ENCODE measurements around the gene GPR152. TPM values are rescaled to one million over a fixed set of nuclear protein-coding genes. Genes with fewer than 3 reads are reported as not detected.

Gene GPR152
- polyA plus RNA-seq, 10 donors = not detected

Other genes starting within 250 kb of the GPR152 start
- 10 to 100 TPM; 42.2 to 62.2 (median 49.7) TPM for gene GRK2, start 186.3 kb downstream of the GPR152 start, polyA plus RNA-seq (ENCODE audit: insufficient read length in 10 of 10)
- 10 to 100 TPM; 17.3 to 37.9 (median 25.9) TPM for gene ANKRD13D, start 163.4 kb downstream of the GPR152 start, polyA plus RNA-seq (ENCODE audit: insufficient read length in 10 of 10)
- gene SSH3, start 149.2 kb downstream of the GPR152 start, polyA plus RNA-seq (ENCODE audit: insufficient read length in 10 of 10) = 10 to 100 TPM; 11.6 to 19.0 (median 14.6) TPM
- gene POLD4, start 99.2 kb downstream of the GPR152 start, polyA plus RNA-seq (ENCODE audit: insufficient read length in 10 of 10) = 10 to 100 TPM; 19.2 to 33.1 (median 25.3) TPM
- 1 to 10 TPM; 1.7 to 3.8 (median 2.4) TPM for gene CLCF1, start 79.1 kb downstream of the GPR152 start, polyA plus RNA-seq (ENCODE audit: insufficient read length in 10 of 10)
- gene RAD9A, start 60.7 kb downstream of the GPR152 start, polyA plus RNA-seq (ENCODE audit: insufficient read length in 10 of 10) = 10 to 100 TPM in 3 of 10 donors, 1 to 10 TPM in 7; 7.7 to 13.4 (median 8.5) TPM
- 100 to 1,000 TPM in 8 of 10 donors, 10 to 100 TPM in 2; 95.8 to 132 (median 119) TPM for gene PPP1CA, start 50.9 kb downstream of the GPR152 start, polyA plus RNA-seq (ENCODE audit: insufficient read length in 10 of 10)
- 10 to 100 TPM in 1 of 10 donors, 1 to 10 TPM in 9; 1.8 to 10.4 (median 4.6) TPM for gene TBC1D10C, start 48.6 kb downstream of the GPR152 start, polyA plus RNA-seq (ENCODE audit: insufficient read length in 10 of 10)
- 10 to 100 TPM; 24.1 to 62.8 (median 48.3) TPM for gene CARNS1, start 37.1 kb downstream of the GPR152 start, polyA plus RNA-seq (ENCODE audit: insufficient read length in 10 of 10)
- 10 to 100 TPM; 23.0 to 43.8 (median 34.0) TPM for gene RPS6KB2, start 24.2 kb downstream of the GPR152 start, polyA plus RNA-seq (ENCODE audit: insufficient read length in 10 of 10)
- 1 to 10 TPM in 6 of 10 donors, under 1 TPM in 3, not detected in 1; 0.53 to 9.5 (median 1.2) TPM for gene PTPRCAP, start 15.0 kb downstream of the GPR152 start, polyA plus RNA-seq (ENCODE audit: insufficient read length in 10 of 10)
- gene CORO1B, start 9.3 kb downstream of the GPR152 start, polyA plus RNA-seq (ENCODE audit: insufficient read length in 10 of 10) = 10 to 100 TPM; 22.3 to 42.2 (median 29.3) TPM
- gene CABP4, start 2.6 kb upstream of the GPR152 start, polyA plus RNA-seq (ENCODE audit: insufficient read length in 10 of 10) = 1 to 10 TPM in 4 of 10 donors, under 1 TPM in 6; 0.26 to 1.8 (median 0.94) TPM
- gene TMEM134, start 16.5 kb upstream of the GPR152 start, polyA plus RNA-seq (ENCODE audit: insufficient read length in 10 of 10) = 10 to 100 TPM; 38.7 to 57.6 (median 46.3) TPM
- gene AIP, start 30.3 kb upstream of the GPR152 start, polyA plus RNA-seq (ENCODE audit: insufficient read length in 10 of 10) = 10 to 100 TPM; 34.9 to 55.8 (median 43.7) TPM
- 1 to 10 TPM; 6.0 to 9.9 (median 8.3) TPM for gene PITPNM1, start 52.6 kb upstream of the GPR152 start, polyA plus RNA-seq (ENCODE audit: insufficient read length in 10 of 10)
- gene CDK2AP2, start 55.4 kb upstream of the GPR152 start, polyA plus RNA-seq (ENCODE audit: insufficient read length in 10 of 10) = 10 to 100 TPM; 14.2 to 21.3 (median 17.1) TPM
- not detected for gene CABP2, start 70.7 kb upstream of the GPR152 start, polyA plus RNA-seq (ENCODE audit: insufficient read length in 10 of 10)
- gene GSTP1, start 131.1 kb upstream of the GPR152 start, polyA plus RNA-seq (ENCODE audit: insufficient read length in 10 of 10) = 100 to 1,000 TPM; 207 to 370 (median 253) TPM
- 100 to 1,000 TPM; 115 to 158 (median 134) TPM for gene NDUFV1, start 154.2 kb upstream of the GPR152 start, polyA plus RNA-seq (ENCODE audit: insufficient read length in 10 of 10)
- 1 to 10 TPM; 2.3 to 5.5 (median 3.6) TPM for gene NUDT8, start 177.2 kb upstream of the GPR152 start, polyA plus RNA-seq (ENCODE audit: insufficient read length in 10 of 10)
- gene TBX10, start 187.0 kb upstream of the GPR152 start, polyA plus RNA-seq (ENCODE audit: insufficient read length in 10 of 10) = not detected
- under 1 TPM in 8 of 10 donors, not detected in 2; 0.13 to 0.53 (median 0.37) TPM for gene ACY3, start 198.0 kb upstream of the GPR152 start, polyA plus RNA-seq (ENCODE audit: insufficient read length in 10 of 10)
- gene ALDH3B2, start 221.9 kb upstream of the GPR152 start, polyA plus RNA-seq (ENCODE audit: insufficient read length in 10 of 10) = 10 to 100 TPM in 1 of 10 donors, 1 to 10 TPM in 1, under 1 TPM in 3, not detected in 5; 0.09 to 11.5 (median 0.39) TPM

All from muscle of back (tissue), 10 donors.